DND-41 (cell line): ENCODE measurements around the gene HEATR5B.
"Not testable (repeated sequence)": the region's sequence is repeated elsewhere in the genome, so short reads cannot be mapped to it uniquely, and the experiment has no call there.

ENCODE experiments used
- ATAC-seq: fragments of 200-7000 bp; cut with Tn5 transposase; 3 replicates; pipeline ENCODE4 v1.9.1; 2021; ENCODE audit warnings: low read depth; ENCODE audit not compliant: insufficient read depth
- DNase-seq: peaks from one replicate; pipeline ENCODE4 v3.0.0-alpha.2; 2020
- H2AFZ ChIP-seq: 2 replicates; pipeline ENCODE4 v1.6.0; 2012; ENCODE audit warnings: low read depth, low read length
- H3K27ac ChIP-seq: 2 replicates; pipeline ENCODE4 v1.5.1; 2012; ENCODE audit warnings: low read length, inconsistent platforms
- H3K27me3 ChIP-seq: fragments of 200-600 bp; sonication (generic); 2 replicates; pipeline ENCODE4 v1.6.0; 2012; ENCODE audit warnings: low read length, mild to moderate bottlenecking, inconsistent platforms; ENCODE audit not compliant: insufficient read depth, poor library complexity
- H3K36me3 ChIP-seq: 2 replicates; pipeline ENCODE4 v1.5.1; 2012; ENCODE audit warnings: low read length, inconsistent platforms; ENCODE audit not compliant: insufficient read depth
- H3K4me1 ChIP-seq: 2 replicates; pipeline ENCODE4 v1.5.1; 2012; ENCODE audit warnings: mild to moderate bottlenecking, low read length; ENCODE audit not compliant: insufficient read depth
- H3K4me2 ChIP-seq: 2 replicates; pipeline ENCODE4 v1.6.0; 2012; ENCODE audit warnings: mild to moderate bottlenecking, moderate library complexity, low read length, inconsistent platforms; ENCODE audit not compliant: insufficient read depth
- H3K4me3 ChIP-seq, 2 experiments: fragments of 200-600 bp in 1 of 2; shearing (Covaris generic) in 1 of 2; 2 replicates each; pipeline ENCODE4 v1.5.1; 2012 to 2016; ENCODE audit warnings: inconsistent platforms in 2 of 2, low read length in 2 of 2, mild to moderate bottlenecking in 2 of 2, low read depth in 1 of 2, moderate library complexity in 1 of 2
- H3K79me2 ChIP-seq: 2 replicates; pipeline ENCODE4 v1.6.0; 2012; ENCODE audit warnings: low read length, inconsistent platforms; ENCODE audit not compliant: insufficient read depth
- H3K9ac ChIP-seq: 2 replicates; pipeline ENCODE4 v1.6.0; 2012; ENCODE audit warnings: low read depth, mild to moderate bottlenecking, inconsistent platforms, low read length, moderate library complexity
- H3K9me3 ChIP-seq: 2 replicates; pipeline ENCODE4 v1.5.1; 2012; ENCODE audit warnings: low read length, moderate library complexity, mild to moderate bottlenecking, inconsistent platforms; ENCODE audit not compliant: insufficient read depth, severe bottlenecking
- H4K20me1 ChIP-seq: 2 replicates; pipeline ENCODE4 v1.6.0; 2012; ENCODE audit warnings: low read length; ENCODE audit not compliant: insufficient read depth
- CTCF ChIP-seq: IDR thresholded peaks from 2 replicates; pipeline ENCODE4 v1.5.1; 2012; ENCODE audit warnings: borderline replicate concordance, low read length, moderate library complexity, mild to moderate bottlenecking; ENCODE audit not compliant: poor library complexity, severe bottlenecking; ENCODE audit errors: extremely low read depth
- EZH2 ChIP-seq: IDR thresholded peaks from 3 replicates; pipeline ENCODE4 v1.6.1; 2012; ENCODE audit warnings: borderline replicate concordance, low read depth, mild to moderate bottlenecking, moderate library complexity, low read length, inconsistent platforms; ENCODE audit not compliant: severe bottlenecking

HEATR5B gene

GRCh38 chr2:36951574-36951973 is 132.6 kb downstream of the HEATR5B start:
- Histone ChIP-seq H4K20me1 (peaks cover 28% of the 10 kb centered on the region; the same call in 1 of the 2 replicates), H3K4me2 (no peak overlapping the region), H3K36me3 (peaks cover 8% of the 10 kb centered on the region), H3K9me3 (no peaks in the 10 kb centered on the region), H3K4me3 (no peak overlapping the region), H3K79me2 (peaks cover 73% of the 10 kb centered on the region), H3K27ac (no peak overlapping the region), H3K27me3 (no peaks in the 10 kb centered on the region), H3K9ac (no peak overlapping the region), H2AFZ (no peak overlapping the region), H3K4me1 (no peaks in the 10 kb centered on the region)
- no peak for TF ChIP-seq EZH2
- TF ChIP-seq CTCF, result no peak
- DNase-seq (no peak), ATAC-seq (no peak)

GRCh38 chr2:36951027-36951518 is 133.1 kb downstream of the HEATR5B start:
- peaks cover 68% of the 10 kb centered on the region for H3K79me2 ChIP-seq

GRCh38 chr2:36949845-36950244 is 134.3 kb downstream of the HEATR5B start:
- peaks cover 8% of the 10 kb centered on the region for H3K36me3 ChIP-seq
- no peaks in the 10 kb centered on the region for H3K27me3 ChIP-seq
- H3K27ac ChIP-seq, result no peak overlapping the region
- no peak overlapping the region for H3K4me3 ChIP-seq
- H2AFZ ChIP-seq, result no peak overlapping the region
- no peak overlapping the region for H3K4me2 ChIP-seq
- peaks cover 19% of the 10 kb centered on the region; the same call in 1 of the 2 replicates for H4K20me1 ChIP-seq
- ATAC-seq (no peak), DNase-seq (no peak)
- H3K79me2 ChIP-seq, result peaks cover 56% of the 10 kb centered on the region
- H3K9me3 ChIP-seq, result no peaks in the 10 kb centered on the region
- H3K9ac ChIP-seq, result no peak overlapping the region
- no peaks in the 10 kb centered on the region for H3K4me1 ChIP-seq
- TF ChIP-seq EZH2 (no peak), CTCF (no peak)

More at GRCh38 chr2:36951027-36951518, 133.1 kb downstream of the HEATR5B start:
- Histone ChIP-seq H2AFZ (no peak overlapping the region), H3K4me3 (no peak overlapping the region), H3K36me3 (peaks cover 8% of the 10 kb centered on the region), H4K20me1 (peaks cover 25% of the 10 kb centered on the region; the same call in 1 of the 2 replicates), H3K4me2 (no peak overlapping the region), H3K27me3 (no peaks in the 10 kb centered on the region), H3K4me1 (no peaks in the 10 kb centered on the region), H3K27ac (no peak overlapping the region), H3K9ac (no peak overlapping the region), H3K9me3 (no peaks in the 10 kb centered on the region)
- ATAC-seq, result no peak
- TF ChIP-seq CTCF, result no peak
- TF ChIP-seq EZH2, result no peak
- no peak for DNase-seq

GRCh38 chr2:36945240-36945639 is 138.9 kb downstream of the HEATR5B start:
- H3K9ac ChIP-seq, H3K36me3 ChIP-seq, DNase-seq, ATAC-seq, H3K4me1 ChIP-seq, H3K27ac ChIP-seq, H3K27me3 ChIP-seq, H2AFZ ChIP-seq, H3K9me3 ChIP-seq, H3K4me3 ChIP-seq, H3K4me2 ChIP-seq, H4K20me1 ChIP-seq: not testable (repeated sequence)
- H3K79me2 ChIP-seq, result peaks cover 39% of the 10 kb centered on the region
